Endothelial cell of hepatic sinusoid (primary cell): ENCODE results near the gene KCNJ15.

ENCODE experiments used
- in situ Hi-C: cut with HindIII; loops from 2 replicates; pipeline ENCODE4 v1.10.0; 2017; ENCODE audit warnings: low sequenced_read_pairs

The KCNJ15 gene

DNA sequence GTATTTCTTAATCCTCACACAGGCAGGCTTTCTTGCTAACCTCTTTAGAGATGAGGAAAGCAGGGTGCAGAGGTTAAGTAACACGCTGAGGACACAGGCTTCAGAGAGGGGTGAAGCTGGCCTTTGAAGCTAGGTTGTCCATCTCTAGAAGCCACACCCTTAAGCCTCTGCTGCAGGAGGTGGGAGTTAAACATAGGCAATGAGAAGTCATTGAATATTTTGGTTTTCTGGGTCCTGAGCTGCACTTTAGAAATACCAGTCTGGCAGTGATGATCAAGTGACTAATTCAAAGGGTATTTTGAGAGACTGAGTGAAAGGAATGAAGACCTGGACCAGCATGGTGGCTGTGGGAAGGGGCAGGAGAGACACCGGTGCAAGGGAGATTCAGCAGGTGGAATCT is 9.9 kb downstream of the KCNJ15 start:
- in situ Hi-C loops = no loop called here

DNA sequence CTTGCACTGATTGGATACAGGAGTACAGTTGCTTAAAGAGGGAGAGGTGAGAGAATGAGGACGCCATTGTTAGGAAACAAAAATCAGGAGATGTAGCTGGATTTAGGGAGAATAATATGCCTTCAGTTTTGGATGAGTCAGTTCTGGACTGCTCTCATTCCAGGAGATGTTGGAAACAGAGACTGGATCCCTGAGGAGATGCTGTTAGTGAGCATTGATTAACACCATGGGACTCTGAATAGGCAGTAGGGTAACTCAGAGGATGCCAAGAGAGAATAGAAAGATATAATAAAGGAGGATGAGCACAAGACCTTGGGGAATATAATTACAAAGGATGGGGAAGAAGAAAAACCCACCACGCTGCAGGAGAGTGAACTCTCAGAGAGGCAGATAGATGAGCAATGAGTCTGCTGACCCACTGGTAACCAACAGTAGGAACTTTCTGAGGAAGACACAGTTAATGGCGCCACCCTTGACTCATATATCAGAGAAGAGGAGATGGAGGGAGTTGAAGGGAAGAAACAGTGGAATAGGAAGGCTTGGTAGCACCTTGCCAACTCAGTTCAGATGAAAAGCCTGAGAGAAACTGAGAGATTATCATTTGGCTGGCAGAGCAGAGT is 10.5 kb downstream of the KCNJ15 start:
- in situ Hi-C loops = no loop called here

DNA sequence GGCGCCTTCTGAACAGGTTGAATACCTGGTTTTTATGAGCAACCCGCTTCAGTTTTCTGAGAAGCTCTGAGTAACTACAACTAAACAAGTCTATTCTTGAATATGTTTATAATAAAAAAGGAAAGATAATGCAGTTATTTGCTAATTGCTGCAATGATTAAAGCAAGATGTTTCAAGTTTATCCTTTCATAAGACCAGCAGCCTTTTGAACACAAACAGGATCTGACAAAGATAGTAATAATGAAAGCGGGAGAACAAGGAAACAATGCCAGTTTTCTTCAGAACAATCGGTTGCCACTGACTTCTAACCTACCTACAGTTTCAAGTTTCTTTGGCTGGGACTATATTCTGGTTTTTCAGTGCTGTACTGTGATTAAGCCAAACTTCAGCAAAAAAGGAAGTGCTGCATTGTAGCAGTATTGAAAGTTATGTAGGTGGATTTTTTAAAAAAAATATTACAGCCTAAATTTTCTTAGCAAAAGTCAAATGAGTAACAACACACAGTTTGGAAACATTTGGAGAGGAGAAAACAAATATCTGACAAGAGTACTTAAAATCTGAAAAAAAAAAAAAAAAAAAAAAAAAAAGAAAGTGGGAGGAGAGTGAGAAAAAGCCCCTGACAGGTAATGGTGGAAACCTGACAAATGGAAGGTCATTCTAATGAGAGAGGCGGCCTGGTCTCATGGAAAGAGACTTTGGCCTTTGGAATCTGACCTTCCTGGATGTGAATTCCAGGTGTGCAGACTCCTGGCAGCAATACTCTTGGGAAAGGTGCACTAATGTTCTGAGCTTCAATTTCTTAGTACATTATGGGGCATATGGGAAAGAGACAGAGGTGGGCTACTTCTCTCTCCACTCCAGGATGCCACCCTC is 11.4 kb downstream of the KCNJ15 start:
- in situ Hi-C loops = no loop called here

DNA sequence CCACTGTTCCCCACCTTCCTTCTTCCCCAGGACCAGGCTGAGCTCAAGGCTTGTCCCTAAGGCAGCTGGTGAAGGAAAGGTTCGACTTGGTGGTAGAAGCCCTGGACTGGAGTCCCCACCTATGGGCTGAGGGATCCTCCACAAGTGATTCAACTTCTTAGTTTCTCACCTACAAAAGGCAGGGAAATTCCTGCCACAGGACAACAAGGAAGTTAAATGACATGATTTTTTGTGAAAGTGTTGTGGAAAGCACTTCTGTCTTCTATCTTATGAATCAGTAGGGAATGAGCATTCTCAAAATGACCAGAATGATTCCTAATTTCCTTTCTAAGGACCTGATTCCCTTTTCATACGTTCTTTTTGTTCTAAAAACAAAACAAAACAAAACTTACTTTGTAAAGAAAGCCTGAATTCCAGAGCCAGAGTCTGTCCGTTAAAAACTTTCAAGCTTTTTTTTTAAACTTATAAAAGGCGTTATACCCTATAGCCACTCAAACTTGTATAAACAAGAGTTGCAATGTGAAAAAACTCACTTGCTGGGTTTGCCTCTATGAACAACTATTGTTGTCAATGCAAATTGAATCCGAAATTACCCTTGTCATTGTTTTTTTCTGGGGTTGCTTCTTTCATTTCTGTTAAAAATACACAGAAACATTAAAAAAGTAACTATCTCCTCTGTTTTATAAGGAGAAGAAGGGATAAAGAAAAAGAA is 12.2 kb downstream of the KCNJ15 start:
- in situ Hi-C loops = no loop called here

DNA sequence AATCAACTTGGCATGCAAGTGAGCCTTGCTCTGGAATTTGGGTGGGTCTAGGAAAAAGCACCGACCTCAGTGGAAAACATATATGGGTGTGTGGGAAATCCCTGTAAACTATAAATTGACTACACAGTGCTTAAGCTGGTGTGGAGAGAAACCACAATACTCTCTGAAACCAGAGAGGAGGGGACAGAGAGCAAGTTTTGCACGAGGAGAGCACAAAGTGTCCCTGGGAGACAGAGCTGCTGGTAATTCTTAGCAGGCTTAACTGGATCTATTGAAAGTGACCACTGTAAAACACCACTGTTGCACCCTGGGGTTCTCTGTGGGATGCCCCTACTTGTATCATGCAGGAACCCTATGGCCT is 12.8 kb downstream of the KCNJ15 start:
- in situ Hi-C loops = no loop called here

DNA sequence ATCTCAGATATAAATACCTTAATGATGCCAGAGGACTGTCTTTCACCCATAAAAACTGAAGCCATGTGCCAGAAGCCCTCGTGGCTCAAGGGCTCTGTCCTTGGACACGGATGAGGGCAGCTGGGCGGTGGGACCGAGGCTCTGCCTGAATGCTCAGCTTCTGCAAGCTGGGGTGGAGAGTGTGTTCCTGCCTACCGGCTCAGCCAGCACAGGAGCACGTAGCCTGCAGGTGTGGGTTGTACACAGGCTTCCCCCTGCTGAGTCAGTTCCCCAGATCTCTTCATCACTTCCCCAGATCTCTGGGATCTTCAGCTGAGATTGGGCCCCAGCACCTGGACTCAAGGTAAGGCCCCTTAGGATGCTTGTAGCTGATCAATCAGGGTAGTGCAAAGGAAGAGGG is 15.4 kb downstream of the KCNJ15 start:
- in situ Hi-C loops = no loop called here

DNA sequence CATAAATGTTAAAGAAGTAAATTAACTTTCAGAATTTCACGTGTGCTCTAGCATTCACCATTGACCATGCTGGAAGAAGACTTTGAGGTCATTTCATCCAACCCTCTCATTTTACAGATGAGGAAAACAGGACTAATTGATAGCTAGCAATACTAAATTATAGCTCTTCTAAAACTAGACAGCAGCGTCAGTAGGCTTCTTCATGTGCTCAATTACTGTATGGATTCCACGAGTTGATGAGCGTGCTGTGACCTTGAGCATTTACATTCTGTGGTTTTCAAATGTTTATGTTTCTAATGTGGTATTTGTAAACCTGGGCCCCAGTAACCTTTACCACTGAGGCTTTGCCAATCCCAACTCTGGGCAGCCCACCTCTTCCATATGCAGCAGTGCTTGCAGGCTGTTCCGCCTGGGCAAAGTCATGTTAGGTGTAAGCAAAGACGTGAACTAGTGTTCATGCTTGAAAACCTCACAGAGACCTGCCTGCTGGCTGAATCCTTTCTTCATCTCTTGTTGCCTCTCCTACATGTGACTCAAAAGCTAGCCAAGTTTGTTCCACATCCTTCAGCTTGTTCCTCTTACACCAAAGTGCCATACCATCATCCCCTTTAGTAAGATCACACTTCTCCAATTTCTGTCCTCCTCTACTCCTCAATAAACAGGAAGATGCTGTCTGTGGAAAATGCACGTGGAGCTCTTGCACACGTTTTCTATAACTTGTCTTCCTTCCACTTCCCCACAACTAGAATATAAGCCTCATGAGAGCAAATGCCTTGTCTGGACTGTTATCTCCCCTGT is 17.2 kb downstream of the KCNJ15 start:
- in situ Hi-C loops = no loop called here

DNA sequence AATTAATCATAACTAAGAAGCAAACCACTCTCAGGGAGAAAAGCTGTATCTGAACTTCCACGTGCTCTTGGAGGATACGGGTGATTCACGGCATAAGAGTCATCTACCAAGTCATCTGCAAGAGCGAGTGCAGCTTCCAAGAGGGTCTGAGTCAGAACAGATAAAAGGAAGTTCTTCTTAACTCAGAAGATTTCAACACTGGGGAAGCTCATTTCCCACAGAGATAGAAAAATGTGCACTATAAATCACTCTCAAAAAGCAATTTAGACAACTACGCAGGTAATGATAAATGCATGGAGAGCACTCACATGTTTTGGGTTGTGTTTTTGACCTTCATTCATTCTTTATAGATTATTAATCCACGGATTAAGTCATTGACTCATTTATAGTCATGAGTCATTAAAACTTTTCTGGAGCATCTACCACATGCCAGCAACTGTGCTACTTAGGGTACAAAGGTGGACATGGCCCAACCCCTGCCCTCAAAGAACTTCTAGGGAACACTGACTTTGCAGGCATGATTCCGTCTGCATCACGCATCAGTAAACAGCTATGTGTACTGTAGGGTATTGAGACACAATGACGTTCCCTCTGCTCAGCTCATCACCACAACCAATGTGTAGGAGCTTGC is 20.8 kb downstream of the KCNJ15 start:
- in situ Hi-C loops = no loop called here

DNA sequence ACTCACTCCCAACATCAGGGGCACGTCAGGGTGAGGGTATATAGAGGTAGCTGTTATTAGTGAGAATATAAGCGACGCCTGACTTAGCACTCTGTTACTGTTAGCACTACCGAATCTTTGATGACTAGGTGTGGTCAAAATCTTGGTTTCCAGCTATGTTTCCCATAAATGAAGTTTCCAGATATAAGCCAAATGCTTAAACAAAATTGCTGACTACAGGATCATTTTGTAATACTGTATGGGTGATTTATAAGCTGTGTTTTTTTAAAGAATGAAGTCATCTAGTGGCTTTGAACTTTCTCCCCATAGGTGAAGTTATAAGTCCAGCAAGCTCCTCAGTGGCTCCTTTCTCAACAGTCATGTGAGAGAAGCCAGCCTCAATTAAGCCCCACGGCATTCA is 23.7 kb downstream of the KCNJ15 start:
- in situ Hi-C loops = no loop called here

DNA sequence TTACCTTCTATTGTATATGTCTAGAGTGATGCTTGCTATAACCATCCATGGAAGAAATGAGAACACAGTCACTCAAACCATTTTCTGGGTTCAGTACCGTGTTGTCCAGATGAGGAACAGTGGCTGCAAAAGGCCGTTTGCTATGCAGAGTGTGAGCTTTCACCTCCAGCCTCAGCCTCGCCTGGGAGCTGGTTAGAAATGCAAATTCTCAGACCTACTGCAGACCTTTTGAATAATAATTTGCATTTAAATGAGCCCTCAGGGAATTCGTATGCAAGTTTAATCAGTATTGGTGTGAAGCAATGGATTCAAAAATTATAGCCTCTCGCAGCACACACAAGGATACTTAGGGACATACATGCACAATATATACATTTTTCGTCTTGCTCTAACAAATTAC is 24.1 kb downstream of the KCNJ15 start:
- in situ Hi-C loops = no loop called here

DNA sequence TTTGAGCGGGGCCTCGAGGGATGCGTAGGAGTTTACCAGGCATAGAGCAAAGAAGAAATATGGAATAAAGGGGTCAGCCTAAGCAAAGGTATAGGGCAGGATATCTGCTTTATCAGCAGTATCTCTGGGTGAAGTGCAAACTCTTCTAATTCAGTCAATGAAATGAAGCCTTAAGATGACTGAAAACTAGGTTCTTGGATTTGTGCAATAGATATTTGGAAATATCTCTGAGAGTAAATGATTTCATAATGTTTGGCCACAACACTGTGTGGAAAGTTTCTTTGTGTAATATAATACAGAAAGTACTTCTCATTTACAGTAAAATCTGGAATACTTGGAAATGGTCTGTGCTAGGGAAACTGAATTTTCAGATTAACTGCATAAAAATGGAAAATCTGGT is 26.1 kb downstream of the KCNJ15 start:
- in situ Hi-C loops = no loop called here

DNA sequence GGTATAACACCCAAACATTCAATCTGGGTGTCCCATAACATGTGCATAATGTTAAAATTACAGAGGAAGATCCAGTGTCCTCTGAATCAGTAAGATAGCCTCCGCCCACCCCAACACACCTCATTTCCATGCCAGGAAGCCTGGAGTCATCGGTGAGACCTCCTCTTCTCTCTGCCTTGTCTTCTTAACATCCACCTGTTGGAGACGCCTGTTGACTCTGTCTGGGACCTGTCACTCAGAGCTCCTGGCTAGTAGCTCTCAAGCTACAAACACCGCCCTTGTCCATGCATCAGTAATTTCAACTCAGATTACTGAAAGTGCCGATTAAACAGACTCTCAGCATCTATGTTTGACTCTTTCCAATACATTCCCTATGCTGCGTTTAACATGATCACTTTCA is 27.4 kb downstream of the KCNJ15 start:
- in situ Hi-C loops = no loop called here

DNA sequence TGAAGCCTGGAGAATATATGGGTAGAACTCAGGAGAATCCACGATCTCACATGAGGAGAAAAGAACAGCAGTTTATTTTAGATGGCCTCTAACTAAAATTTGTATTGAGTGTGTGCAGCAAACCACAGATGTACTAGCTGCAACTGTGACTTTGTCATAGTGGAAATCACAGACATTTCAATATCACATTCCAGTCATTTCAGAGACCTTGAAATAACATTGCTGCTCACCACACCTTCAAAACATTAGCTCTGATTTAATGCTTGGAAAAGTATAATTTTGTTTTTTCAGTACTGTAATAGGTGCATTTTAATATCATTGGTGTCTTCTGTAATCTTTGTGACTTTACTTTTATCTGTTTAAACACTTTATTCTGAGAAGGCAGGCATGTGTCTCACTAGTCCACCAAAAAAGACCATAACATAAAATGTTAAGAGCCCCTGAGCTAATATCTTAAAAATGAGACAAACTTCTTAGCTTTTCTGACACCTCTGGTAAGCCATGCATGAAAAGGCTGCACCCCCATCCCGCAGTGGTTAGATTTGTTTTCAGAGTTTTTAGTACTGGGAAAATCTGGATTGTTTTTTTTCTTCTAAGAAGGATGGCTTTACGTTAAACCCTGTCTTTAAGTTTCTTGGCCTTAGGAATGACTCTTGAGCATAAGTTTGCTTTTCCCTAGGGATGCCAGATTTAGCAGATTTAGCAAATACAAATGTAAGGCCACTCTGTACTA is 30.1 kb downstream of the KCNJ15 start:
- in situ Hi-C loops = no loop called here

DNA sequence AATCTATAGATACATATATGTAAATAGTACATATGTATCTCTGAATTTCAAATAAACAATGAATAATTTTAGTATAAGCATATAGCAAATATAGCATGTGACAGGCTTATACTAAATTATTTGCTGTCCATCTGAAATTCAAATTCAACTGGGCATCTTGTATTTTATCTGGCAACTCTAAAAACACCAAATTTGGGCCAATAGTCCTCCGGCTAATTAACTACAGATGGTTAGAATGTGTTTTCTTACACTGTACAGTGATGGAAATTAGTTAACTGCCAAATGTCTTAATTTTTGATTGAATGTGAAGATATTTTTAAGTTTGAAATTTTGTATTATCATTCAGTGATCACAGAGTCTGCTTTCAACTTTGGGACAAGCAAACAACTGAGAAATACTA is 30.7 kb downstream of the KCNJ15 start:
- in situ Hi-C loops = no loop called here

DNA sequence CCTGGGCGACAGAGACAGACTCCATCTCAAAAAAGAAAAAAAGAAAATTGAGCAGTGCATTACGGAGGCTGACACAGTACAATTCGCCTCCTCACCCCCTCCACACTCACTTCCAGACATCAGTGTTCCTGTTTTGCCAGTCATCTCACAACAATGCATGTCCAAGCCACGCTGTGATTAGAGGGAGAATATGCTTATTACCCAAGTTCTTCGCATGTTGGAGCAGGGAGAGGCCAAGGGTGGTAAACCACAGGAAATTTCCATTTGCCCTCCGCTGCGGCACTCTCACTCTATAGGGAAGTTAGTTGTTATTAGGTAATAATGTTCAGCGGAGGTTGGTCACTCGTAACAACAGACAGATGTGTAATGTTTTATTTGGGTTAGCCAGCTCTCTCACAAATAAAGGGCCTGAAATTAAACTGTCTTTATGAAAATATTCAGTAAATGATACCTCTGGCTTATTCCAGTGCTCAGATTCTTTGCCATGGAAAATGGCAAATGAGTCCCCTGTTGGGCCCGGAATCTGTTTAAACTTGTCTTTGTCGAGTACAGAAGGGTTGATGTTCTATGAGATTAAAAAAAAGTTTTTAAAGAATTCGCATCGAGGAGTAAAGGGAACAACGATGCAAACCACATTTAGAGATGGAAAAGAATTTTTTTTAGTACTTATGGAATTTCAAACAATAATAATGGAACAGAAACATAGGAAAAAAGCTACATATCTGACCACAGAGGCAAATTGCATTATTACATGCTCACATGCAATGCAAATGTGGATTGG is 33.1 kb downstream of the KCNJ15 start:
- in situ Hi-C loops = loop anchor here (5.0 kb wide), 1 partner anchor 63 kb away; no protein-coding TSS in a partner anchor

DNA sequence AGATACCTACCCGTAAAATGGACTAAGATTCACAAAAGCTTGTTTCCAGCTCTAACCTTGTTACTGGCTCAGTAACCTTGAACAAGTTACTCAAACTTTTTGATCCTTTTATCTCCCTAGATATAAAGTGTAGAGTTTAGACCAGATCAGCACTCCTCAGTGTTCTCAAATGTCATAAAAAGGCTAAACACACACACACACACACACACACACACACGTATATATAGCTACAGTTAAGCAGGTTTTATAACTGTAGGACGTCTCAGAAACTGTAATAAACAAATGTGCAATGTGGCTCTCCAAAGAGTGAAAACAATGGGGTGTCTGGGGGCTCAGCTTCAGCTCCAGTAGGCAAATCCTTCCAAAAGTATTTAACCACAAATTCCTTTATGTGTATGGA is 34.0 kb downstream of the KCNJ15 start:
- in situ Hi-C loops = loop anchor here (5.0 kb wide), 1 partner anchor 64 kb away; no protein-coding TSS in a partner anchor

DNA sequence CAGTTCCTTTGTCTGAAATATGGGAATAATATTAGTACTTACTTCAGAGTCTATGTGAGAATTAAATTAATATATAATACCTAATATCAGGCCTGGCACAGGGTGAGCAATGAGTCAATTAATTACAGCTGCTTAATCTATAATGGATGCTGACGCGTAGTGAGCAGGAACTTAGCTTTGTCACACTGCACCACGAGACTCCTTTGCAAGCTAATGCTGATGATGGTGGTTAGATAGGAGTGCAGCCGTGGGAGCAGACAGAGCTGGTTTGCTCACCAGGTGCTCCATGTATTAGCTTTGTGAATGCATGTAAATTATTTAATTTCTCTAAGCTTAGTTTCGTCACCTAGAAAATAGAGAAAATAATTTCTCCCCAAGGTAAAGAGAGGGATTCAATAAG is 35.1 kb downstream of the KCNJ15 start:
- in situ Hi-C loops = loop anchor here (5.0 kb wide), 1 partner anchor 65 kb away; no protein-coding TSS in a partner anchor

DNA sequence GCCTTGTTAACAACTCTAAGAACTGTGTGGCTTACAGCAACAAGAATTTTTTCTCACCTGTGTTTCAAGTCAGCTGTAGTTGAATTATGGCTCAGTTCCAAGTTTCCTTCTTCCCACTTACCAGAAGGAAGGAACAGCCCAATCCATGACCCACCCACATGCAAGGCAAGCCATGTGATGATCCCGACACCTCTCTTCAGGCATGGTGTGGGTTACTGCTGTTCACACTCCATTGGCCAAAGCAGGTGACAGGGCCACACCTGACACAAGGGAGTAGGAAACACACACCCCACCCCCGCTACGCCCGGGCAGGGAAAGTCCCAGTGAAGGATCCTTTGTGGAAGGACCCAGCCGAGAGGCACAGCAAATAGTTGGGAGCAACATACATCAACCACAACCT is 36.3 kb downstream of the KCNJ15 start:
- in situ Hi-C loops = loop anchor here (5.0 kb wide), 1 partner anchor 66 kb away; no protein-coding TSS in a partner anchor

DNA sequence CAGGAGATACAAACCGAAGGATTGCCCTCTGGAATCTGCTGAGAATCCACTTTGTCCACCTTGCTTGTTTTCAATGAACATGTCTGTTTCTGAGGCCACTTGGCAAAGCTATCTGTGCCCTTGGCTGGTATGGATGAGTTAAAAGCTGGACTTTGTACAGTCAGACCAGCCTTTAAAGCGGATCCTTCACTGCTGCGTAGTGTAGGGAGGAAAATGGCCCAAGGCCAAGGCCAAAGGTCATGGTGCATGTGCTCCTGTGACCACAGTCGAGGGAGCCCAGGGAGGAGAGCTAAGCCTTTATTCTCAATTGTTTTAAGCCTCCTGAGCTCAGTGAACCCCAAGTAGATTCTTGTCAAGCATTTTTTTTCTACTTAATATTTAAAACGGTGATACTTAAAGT is 37.0 kb downstream of the KCNJ15 start:
- in situ Hi-C loops = loop anchor here (5.0 kb wide), 1 partner anchor 66 kb away; no protein-coding TSS in a partner anchor
